ENCODE data around the gene PCNX2.

GRCh38 chr1:232937741-232938375, 357.7 kb downstream of the PCNX2 start:
- TF ChIP-seq JUND (IDR thresholded peaks at IDR 0.05; ENCODE audit: low read length) (no peak), TAF1 (IDR thresholded peaks at IDR 0.05; ENCODE audit: low read depth, low read length) (no peak)
- TF ChIP-seq, protein P1, sequence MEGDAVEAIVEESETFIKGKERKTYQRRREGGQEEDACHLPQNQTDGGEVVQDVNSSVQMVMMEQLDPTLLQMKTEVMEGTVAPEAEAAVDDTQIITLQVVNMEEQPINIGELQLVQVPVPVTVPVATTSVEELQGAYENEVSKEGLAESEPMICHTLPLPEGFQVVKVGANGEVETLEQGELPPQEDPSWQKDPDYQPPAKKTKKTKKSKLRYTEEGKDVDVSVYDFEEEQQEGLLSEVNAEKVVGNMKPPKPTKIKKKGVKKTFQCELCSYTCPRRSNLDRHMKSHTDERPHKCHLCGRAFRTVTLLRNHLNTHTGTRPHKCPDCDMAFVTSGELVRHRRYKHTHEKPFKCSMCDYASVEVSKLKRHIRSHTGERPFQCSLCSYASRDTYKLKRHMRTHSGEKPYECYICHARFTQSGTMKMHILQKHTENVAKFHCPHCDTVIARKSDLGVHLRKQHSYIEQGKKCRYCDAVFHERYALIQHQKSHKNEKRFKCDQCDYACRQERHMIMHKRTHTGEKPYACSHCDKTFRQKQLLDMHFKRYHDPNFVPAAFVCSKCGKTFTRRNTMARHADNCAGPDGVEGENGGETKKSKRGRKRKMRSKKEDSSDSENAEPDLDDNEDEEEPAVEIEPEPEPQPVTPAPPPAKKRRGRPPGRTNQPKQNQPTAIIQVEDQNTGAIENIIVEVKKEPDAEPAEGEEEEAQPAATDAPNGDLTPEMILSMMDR (IDR thresholded peaks at IDR 0.05; ENCODE audit: control extremely low read depth in 1 of 3, insufficient read depth in 1 of 3, low read depth in 1 of 3, low read length in 3 of 3), result no peak
